H9 (cell line): Measurements from ENCODE around the gene TIAM1. TPM values are rescaled to one million over a fixed set of nuclear protein-coding genes. Genes with fewer than 3 reads are reported as not detected.

ENCODE experiments used
- DNase-seq: peaks from one replicate; pipeline ENCODE4 v3.0.0-alpha.2; 2017
- H2AFZ ChIP-seq: one replicate; pipeline ENCODE4 v1.6.1; 2013; ENCODE audit warnings: mild to moderate bottlenecking, low read length, control low read depth, moderate library complexity
- H2AK5ac ChIP-seq: 2 replicates; pipeline ENCODE4 v1.6.1; 2013; ENCODE audit warnings: low read length, control low read depth, mixed read lengths; ENCODE audit not compliant: insufficient read length
- H2BK120ac ChIP-seq: one replicate; pipeline ENCODE4 v1.6.1; 2013; ENCODE audit warnings: low read depth, mild to moderate bottlenecking, low read length, control low read depth, inconsistent platforms; ENCODE audit not compliant: poor library complexity, severe bottlenecking
- H2BK12ac ChIP-seq: 2 replicates; pipeline ENCODE4 v1.6.1; 2013; ENCODE audit warnings: low read length, control low read depth, mixed read lengths, low read depth; ENCODE audit not compliant: insufficient read length
- H2BK15ac ChIP-seq: 2 replicates; pipeline ENCODE4 v1.6.1; 2013; ENCODE audit warnings: low read depth, low read length, control low read depth
- H2BK20ac ChIP-seq: one replicate; pipeline ENCODE4 v1.6.1; 2013; ENCODE audit warnings: low read depth, mild to moderate bottlenecking, low read length, control low read depth, inconsistent platforms; ENCODE audit not compliant: poor library complexity, severe bottlenecking
- H2BK5ac ChIP-seq: 2 replicates; pipeline ENCODE4 v1.6.1; 2013; ENCODE audit warnings: low read length, control low read depth, mixed read lengths; ENCODE audit not compliant: insufficient read length
- H3K14ac ChIP-seq: 2 replicates; pipeline ENCODE4 v1.6.1; 2013; ENCODE audit warnings: low read length, control low read depth; ENCODE audit not compliant: insufficient read depth
- H3K18ac ChIP-seq: 2 replicates; pipeline ENCODE4 v1.6.1; 2013; ENCODE audit warnings: low read depth, mild to moderate bottlenecking, mixed read lengths, low read length, control low read depth; ENCODE audit not compliant: insufficient read length
- H3K23ac ChIP-seq: 2 replicates; pipeline ENCODE4 v1.6.1; 2013; ENCODE audit warnings: low read length, control low read depth, mixed read lengths, low read depth; ENCODE audit not compliant: insufficient read length
- H3K23me2 ChIP-seq: 2 replicates; pipeline ENCODE4 v1.6.1; 2013; ENCODE audit warnings: low read depth, mild to moderate bottlenecking, mixed read lengths, low read length, control low read depth; ENCODE audit not compliant: insufficient read length, poor library complexity, severe bottlenecking
- H3K27ac ChIP-seq: 2 replicates; pipeline ENCODE4 v1.5.1; 2013; ENCODE audit warnings: low read length, control low read depth, mixed read lengths, low read depth; ENCODE audit not compliant: insufficient read length
- H3K27me3 ChIP-seq: 2 replicates; pipeline ENCODE4 v1.6.1; 2013; ENCODE audit warnings: low read length, control low read depth, inconsistent platforms; ENCODE audit not compliant: insufficient read depth
- H3K4ac ChIP-seq: 2 replicates; pipeline ENCODE4 v1.6.1; 2013; ENCODE audit warnings: low read depth, mild to moderate bottlenecking, control low read depth, inconsistent platforms, low read length, moderate library complexity
- H3K4me1 ChIP-seq: 2 replicates; pipeline ENCODE4 v1.6.1; 2013; ENCODE audit warnings: low read length, control low read depth, inconsistent platforms; ENCODE audit not compliant: insufficient read depth
- H3K4me2 ChIP-seq: 2 replicates; pipeline ENCODE4 v1.6.1; 2013; ENCODE audit warnings: low read length, control low read depth, mixed read lengths; ENCODE audit not compliant: insufficient read length, insufficient read depth
- H3K56ac ChIP-seq: 2 replicates; pipeline ENCODE4 v1.6.1; 2013; ENCODE audit warnings: low read depth, mild to moderate bottlenecking, mixed read lengths, low read length, control low read depth; ENCODE audit not compliant: insufficient read length
- H3K79me1 ChIP-seq: 2 replicates; pipeline ENCODE4 v1.6.1; 2013; ENCODE audit warnings: low read depth, mild to moderate bottlenecking, moderate library complexity, low read length, control low read depth, inconsistent platforms; ENCODE audit not compliant: insufficient read depth, poor library complexity, severe bottlenecking
- H3K79me2 ChIP-seq: 2 replicates; pipeline ENCODE4 v1.6.1; 2013; ENCODE audit warnings: low read length, control low read depth, inconsistent platforms; ENCODE audit not compliant: insufficient read depth
- H3K9ac ChIP-seq: 2 replicates; pipeline ENCODE4 v1.6.1; 2013; ENCODE audit warnings: low read length, control low read depth, mixed read lengths; ENCODE audit not compliant: insufficient read length; ENCODE audit errors: extremely low read depth
- H3K9me3 ChIP-seq: one replicate; pipeline ENCODE4 v1.6.1; 2013; ENCODE audit warnings: low read depth, low read length, inconsistent platforms; ENCODE audit not compliant: control insufficient read depth
- H3T11ph ChIP-seq: one replicate; pipeline ENCODE4 v1.6.1; 2013; ENCODE audit warnings: mild to moderate bottlenecking, low read length, control low read depth, inconsistent platforms
- H4K20me1 ChIP-seq: one replicate; pipeline ENCODE4 v1.6.1; 2013; ENCODE audit not compliant: control insufficient read depth, insufficient read length, insufficient read depth
- H4K5ac ChIP-seq: 2 replicates; pipeline ENCODE4 v1.6.1; 2013; ENCODE audit warnings: low read depth, mild to moderate bottlenecking, mixed read lengths, low read length, control low read depth; ENCODE audit not compliant: insufficient read length
- H4K8ac ChIP-seq: replicated peaks from 2 replicates; pipeline ENCODE4 v1.6.1; 2013; ENCODE audit warnings: low read length, control low read depth, mixed read lengths, low read depth; ENCODE audit not compliant: insufficient read length
- H4K91ac ChIP-seq: 2 replicates; pipeline ENCODE4 v1.6.1; 2013; ENCODE audit warnings: low read depth, mild to moderate bottlenecking, moderate library complexity, mixed read lengths, low read length, control low read depth; ENCODE audit not compliant: insufficient read length
- H3K27ac Mint-ChIP-seq, 3 experiments: 2 replicates in 2 of 3; 3 replicates in 1 of 3; pipeline ENCODE4 v1.8.0; 2020 to 2021; ENCODE audit warnings: mixed read lengths in 3 of 3, mild to moderate bottlenecking in 1 of 3, moderate library complexity in 1 of 3
- H3K27me3 Mint-ChIP-seq: 2 replicates; pipeline ENCODE4 v1.8.0; 2021; ENCODE audit warnings: low read depth, mild to moderate bottlenecking, moderate library complexity, mixed read lengths
- H3K36me3 Mint-ChIP-seq, 3 experiments: 2 replicates in 2 of 3; 3 replicates in 1 of 3; pipeline ENCODE4 v1.8.0; 2020 to 2021; ENCODE audit warnings: low read depth in 3 of 3, mixed read lengths in 3 of 3; ENCODE audit not compliant: insufficient read depth in 1 of 3
- H3K4me1 Mint-ChIP-seq, 2 experiments: 2 replicates each; pipeline ENCODE4 v1.8.0; 2020; ENCODE audit warnings: mixed read lengths in 2 of 2
- H3K4me3 Mint-ChIP-seq, 2 experiments: 2 replicates in 1 of 2; 3 replicates in 1 of 2; pipeline ENCODE4 v1.8.0; 2020 to 2021; ENCODE audit warnings: mild to moderate bottlenecking in 2 of 2, mixed read lengths in 2 of 2, moderate library complexity in 1 of 2
- H3K9me3 Mint-ChIP-seq, 2 experiments: 2 replicates in 1 of 2; 3 replicates in 1 of 2; pipeline ENCODE4 v1.8.0; 2020; ENCODE audit warnings: mild to moderate bottlenecking in 2 of 2, mixed read lengths in 2 of 2, moderate library complexity in 1 of 2
- CTCF ChIP-seq: fragments of 200-600 bp; sonication (generic); conservative IDR thresholded peaks from 3 replicates; pipeline ENCODE4 v1.8.0; 2021; ENCODE audit warnings: antibody characterized with exemption, mild to moderate bottlenecking
- WGBS: extraction: QIAGEN DNeasy Blood & Tissue Kit; methylation state at CpG from one replicate; pipeline ENCODE4 v1.1.7; 2013; ENCODE audit warnings: missing lambda C conversion rate, low lambda C conversion rate, mixed read lengths; ENCODE audit not compliant: insufficient read length; ENCODE audit errors: extremely low coverage; 5-methylcytosine and 5-hydroxymethylcytosine counted together
- total RNA-seq: library from RNA; stranded (reverse); gene quantifications from 2 replicates; pipeline ENCODE4 v1.2.1, GENCODE V29; 2021

The TIAM1 gene
- total RNA-seq, 1 experiment from 2014 or later = 23.1 TPM

- DNase-seq = no peak
- H3K4me1 Mint-ChIP-seq = peaks cover 16 to 22% of the 10 kb centered on the region in 2 experiments
- H4K8ac ChIP-seq = no peak overlapping the region
- no peak overlapping the region for H2AFZ ChIP-seq
- no CpG with 5 or more reads among the region's 2 CpGs for WGBS
- H2AK5ac ChIP-seq = no peak overlapping the region
- H3K14ac ChIP-seq = no peak overlapping the region
- no peaks in the 10 kb centered on the region for H3K4me1 ChIP-seq
- no peak overlapping the region for H3K4me3 Mint-ChIP-seq
- no peak overlapping the region for H3T11ph ChIP-seq
- H2BK12ac ChIP-seq = no peak overlapping the region
- no peak overlapping the region for H3K18ac ChIP-seq
- no peaks in the 10 kb centered on the region for H4K20me1 ChIP-seq
- H3K4ac ChIP-seq = no peak overlapping the region
- H3K4me2 ChIP-seq = no peak overlapping the region
- no peaks in the 10 kb centered on the region for H3K79me1 ChIP-seq
- H3K9me3 ChIP-seq = no peaks in the 10 kb centered on the region
- TF ChIP-seq CTCF = no peak
- H3K56ac ChIP-seq = no peak overlapping the region
- no peak overlapping the region for H3K9ac ChIP-seq
- H3K27ac ChIP-seq = no peak overlapping the region
- no peaks in the 10 kb centered on the region for H3K23me2 ChIP-seq
- peaks cover 19 to 32% (median 20%) of the 10 kb centered on the region in 3 experiments for H3K36me3 Mint-ChIP-seq
- no peaks in the 10 kb centered on the region for H3K27me3 ChIP-seq
- no peaks in the 10 kb centered on the region for H3K79me2 ChIP-seq
- no peak overlapping the region for H3K23ac ChIP-seq
- H4K91ac ChIP-seq = no peak overlapping the region
- H3K27ac Mint-ChIP-seq = no peak overlapping the region
- H2BK15ac ChIP-seq = no peak overlapping the region
- H3K9me3 Mint-ChIP-seq = no peaks in the 10 kb centered on the region
- H2BK5ac ChIP-seq = no peak overlapping the region
- no peak overlapping the region for H2BK20ac ChIP-seq
- no peaks in the 10 kb centered on the region for H3K27me3 Mint-ChIP-seq
- no peak overlapping the region for H2BK120ac ChIP-seq
- no peak overlapping the region for H4K5ac ChIP-seq
Observed at GRCh38 chr21:31130821-31131220, 213.2 kb downstream of the TIAM1 start.
